ENCODE measurements around the gene HECTD1.
"Not testable (repeated sequence)": the region's sequence is repeated elsewhere in the genome, so short reads cannot be mapped to it uniquely, and the experiment has no call there.

DNA sequence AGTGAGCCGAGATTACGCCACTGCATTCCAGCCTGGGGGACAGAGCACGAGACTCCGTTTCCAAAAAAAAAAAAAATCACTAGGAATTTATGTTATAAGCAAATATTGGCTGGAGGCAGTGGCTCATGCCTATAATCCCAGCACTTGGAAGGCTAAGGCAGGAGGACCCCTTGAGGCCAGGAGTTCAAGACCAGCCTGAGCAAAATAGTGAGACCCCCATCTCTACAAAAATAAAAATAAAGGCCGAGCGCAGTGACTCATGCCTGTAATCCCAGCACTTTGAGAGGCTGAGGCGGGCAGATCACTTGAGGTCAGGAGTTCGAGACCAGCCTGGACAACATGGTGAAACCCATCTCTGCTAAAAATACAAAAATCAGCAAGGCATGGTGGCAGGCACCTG is 144.7 kb downstream of the HECTD1 start:
- TF ChIP-seq, protein P1, sequence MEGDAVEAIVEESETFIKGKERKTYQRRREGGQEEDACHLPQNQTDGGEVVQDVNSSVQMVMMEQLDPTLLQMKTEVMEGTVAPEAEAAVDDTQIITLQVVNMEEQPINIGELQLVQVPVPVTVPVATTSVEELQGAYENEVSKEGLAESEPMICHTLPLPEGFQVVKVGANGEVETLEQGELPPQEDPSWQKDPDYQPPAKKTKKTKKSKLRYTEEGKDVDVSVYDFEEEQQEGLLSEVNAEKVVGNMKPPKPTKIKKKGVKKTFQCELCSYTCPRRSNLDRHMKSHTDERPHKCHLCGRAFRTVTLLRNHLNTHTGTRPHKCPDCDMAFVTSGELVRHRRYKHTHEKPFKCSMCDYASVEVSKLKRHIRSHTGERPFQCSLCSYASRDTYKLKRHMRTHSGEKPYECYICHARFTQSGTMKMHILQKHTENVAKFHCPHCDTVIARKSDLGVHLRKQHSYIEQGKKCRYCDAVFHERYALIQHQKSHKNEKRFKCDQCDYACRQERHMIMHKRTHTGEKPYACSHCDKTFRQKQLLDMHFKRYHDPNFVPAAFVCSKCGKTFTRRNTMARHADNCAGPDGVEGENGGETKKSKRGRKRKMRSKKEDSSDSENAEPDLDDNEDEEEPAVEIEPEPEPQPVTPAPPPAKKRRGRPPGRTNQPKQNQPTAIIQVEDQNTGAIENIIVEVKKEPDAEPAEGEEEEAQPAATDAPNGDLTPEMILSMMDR (IDR thresholded peaks at IDR 0.05) = not testable (repeated sequence)
- TF ChIP-seq POLR2A, POLR2AphosphoS5, EP300 (IDR thresholded peaks at IDR 0.05): not testable (repeated sequence)

All from upper lobe of left lung (tissue), 4 donors.